Stimulated activated CD8-positive, alpha-beta memory T cell treated with anti-CD3 and anti-CD28 coated beads, Interleukin-4, amount 100 ng/mL, for 1 hour (primary cell): ENCODE measurements around the gene APOL3.
"Not testable (repeated sequence)": the region's sequence is repeated elsewhere in the genome, so short reads cannot be mapped to it uniquely, and the experiment has no call there.

Experiments used
- DNase-seq, 2 donors: peaks; one replicate each; pipeline ENCODE4 v3.0.0-alpha.2; 2020; ENCODE audit warnings: low read depth in 2 of 2, low spot score in 1 of 2

Gene APOL3

GRCh38 chr22:36193171-36193570, 32.6 kb upstream of the APOL3 start:
- DNase-seq, result no peak

- no peak for DNase-seq
These were observed 32.0 kb upstream of the APOL3 start for GRCh38 chr22:36192542-36192941.

GRCh38 chr22:36191106-36191836, 30.7 kb upstream of the APOL3 start:
- DNase-seq, result no peak

GRCh38 chr22:36187862-36188261, 27.3 kb upstream of the APOL3 start:
- not testable (repeated sequence) for DNase-seq

DNA sequence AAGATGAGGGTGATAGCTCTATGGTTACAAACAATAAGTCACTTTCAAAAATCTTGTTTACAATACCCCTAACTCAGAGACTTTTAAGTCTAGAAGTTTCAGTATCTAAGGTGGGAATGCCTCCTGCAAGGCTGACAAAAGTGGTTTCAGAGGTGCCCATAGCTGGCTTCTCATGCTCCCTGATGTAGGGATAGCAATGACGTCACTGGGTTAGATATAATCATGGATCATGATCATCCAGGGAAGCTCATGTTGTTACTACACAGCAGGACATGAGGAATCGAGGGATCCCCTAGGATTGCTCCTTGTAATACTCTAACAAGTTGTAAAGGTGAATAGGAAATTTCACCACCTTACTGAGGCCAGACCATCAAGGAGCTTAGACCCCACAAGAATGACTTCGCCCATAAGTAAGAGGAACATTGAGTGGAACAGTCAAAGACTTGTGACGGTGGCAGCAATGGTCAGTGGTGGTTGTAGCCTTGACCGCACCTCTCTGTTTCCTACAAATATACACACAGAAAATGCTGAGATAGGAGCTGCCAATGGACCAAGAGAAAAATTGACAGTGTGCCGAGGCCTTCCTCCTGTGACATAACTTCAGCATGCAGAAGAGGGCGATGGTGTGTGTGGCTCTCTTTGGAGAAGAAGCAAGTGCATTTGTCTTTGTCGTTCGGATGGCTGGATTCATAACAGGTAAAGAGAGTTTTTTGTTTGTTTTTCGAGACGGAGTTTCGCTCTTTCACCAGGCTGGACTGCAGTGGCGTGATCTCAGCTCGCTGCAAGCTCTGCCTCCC, 25.5 kb upstream of the APOL3 start:
- DNase-seq, result no peak

GRCh38 chr22:36184433-36185025, 24.0 kb upstream of the APOL3 start:
- no peak for DNase-seq

- DNase-seq, result no peak
These were observed 22.9 kb upstream of the APOL3 start for GRCh38 chr22:36183446-36183845.

- DNase-seq, result no peak
These were observed 22.3 kb upstream of the APOL3 start for GRCh38 chr22:36182857-36183256.

DNA sequence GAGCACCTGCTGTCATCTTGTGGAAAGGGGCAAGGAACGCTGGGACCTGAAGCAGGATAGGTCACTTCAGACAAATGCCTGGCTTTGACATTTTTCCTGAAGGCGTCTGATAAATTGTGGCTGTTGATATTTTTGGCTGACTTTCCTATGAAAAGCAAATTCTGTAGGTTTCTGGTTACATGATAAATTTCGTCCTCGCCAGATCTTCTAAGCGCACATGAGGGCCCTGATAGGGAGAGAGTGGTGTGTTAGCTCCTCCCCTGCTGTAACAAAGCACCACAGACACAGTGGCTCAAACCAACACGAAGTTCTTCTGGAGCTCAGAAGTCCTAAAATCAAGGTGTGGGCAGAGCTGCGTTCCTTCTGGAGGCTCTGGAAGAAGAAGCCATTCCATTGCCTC, 21.5 kb upstream of the APOL3 start:
- no peak for DNase-seq

- no peak for DNase-seq
These were observed 20.4 kb upstream of the APOL3 start for GRCh38 chr22:36180928-36181327.

DNA sequence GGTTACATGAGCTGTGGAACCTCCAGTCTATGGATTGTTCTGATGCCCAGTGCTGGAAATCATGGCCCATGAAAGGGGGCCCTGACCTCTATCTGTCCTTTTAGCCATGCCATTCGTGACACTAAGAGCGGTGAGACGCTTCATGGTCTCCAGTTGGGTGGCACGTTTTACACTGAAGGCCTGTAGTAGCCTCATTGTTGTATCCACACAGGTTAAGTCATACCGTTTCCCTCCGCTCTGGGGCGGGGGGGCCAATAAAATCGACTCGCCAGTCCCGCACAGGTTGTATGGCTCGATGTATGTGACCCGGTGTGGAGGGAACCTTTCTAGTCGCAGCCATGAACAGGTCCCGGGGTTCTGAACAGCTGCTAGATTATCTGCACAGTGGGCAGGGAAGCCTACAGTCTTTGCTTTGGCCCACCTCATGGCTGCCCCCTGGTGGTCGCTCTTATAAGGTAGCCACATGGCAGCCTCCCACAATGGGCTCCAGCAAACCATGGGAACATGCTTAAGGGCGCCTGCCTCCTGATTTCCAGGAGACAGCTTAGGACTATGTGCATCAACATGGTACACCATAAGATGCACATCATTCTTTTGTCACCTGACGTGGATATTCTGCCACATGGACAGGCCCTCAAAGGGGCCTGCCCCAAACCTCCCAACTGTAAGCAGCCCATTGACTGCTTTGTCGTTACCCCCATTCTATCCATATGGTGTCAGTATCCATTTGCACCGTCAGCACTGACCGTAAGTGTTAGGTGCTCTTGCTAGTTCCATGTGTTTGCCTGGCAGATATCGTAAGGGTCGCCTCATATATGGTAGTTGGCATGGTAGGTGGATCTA, 19.7 kb upstream of the APOL3 start:
- peak; percentile 80 to 84 for DNase-seq

DNA sequence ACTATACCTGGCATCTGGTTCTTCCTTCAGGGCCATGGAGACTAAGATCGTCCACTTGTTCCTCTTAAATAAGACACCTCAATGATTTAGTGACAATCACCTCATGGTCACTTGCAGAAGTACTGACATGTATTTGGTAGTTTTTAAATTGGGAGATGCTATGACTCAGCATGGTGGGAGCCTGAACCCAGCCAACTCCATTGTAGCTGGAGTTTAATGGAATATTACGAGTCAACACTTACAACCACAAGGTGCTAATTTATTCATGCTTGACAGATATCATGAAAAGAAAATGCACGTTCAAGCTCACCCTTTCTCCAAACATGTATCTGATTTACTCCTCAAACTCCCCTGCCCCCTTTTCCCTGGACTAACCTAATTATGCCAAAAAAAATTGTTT, 16.6 kb upstream of the APOL3 start:
- DNase-seq, result no peak

GRCh38 chr22:36175892-36176291, 15.3 kb upstream of the APOL3 start:
- DNase-seq, result no peak

GRCh38 chr22:36171941-36172340, 11.4 kb upstream of the APOL3 start:
- DNase-seq, result no peak

DNA sequence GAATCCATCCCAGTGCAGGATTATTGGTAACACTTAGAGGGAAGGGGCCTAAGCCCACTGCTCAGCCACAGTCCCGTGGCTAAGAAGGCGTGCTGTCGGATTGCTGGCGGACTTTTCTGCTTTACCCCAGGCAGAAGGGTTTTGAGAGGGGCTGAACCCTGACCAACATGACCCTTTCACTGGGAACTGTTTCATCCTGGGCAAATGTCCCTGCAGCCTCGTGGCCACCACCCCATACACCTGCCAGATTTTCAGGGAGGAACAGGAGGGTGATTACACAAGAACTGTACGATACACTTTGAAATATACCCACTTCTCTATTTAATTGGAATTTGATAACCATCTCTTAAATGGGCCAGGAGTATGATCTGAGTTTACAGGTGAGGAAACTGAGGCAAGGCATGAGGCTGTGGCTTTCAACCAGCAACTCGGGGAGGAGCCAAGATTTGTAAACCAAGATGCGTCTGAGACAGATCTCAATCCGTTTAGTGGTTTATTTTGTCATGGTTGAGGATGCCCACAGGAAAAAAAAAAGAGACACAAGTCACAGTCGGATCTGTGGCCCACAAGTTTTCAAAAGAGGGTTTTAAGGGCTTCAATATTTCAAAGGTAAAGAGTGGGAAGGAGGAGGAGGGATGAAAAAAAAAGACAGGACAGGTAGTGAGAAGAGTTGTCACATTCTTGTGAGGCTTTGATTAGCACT, 6.1 kb upstream of the APOL3 start:
- no peak for DNase-seq

DNA sequence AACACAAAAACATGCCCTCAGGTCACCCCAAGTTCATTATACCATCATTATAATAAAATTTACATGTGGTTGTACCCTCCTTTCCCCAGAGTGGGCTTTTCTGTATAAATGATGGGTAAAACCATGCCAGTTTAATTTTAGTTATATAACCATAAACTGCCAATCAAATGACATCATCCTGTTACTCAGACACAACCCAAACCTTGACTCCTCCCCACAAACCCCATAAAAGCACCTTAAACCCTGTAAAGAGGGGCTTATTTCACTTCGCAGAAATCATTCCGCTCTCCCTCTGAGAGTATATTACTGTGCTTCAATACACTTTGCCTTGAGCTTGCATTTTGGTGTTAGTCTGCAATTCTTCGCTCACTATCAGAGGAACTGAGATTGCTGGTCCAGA, 5.5 kb upstream of the APOL3 start:
- no peak for DNase-seq

DNA sequence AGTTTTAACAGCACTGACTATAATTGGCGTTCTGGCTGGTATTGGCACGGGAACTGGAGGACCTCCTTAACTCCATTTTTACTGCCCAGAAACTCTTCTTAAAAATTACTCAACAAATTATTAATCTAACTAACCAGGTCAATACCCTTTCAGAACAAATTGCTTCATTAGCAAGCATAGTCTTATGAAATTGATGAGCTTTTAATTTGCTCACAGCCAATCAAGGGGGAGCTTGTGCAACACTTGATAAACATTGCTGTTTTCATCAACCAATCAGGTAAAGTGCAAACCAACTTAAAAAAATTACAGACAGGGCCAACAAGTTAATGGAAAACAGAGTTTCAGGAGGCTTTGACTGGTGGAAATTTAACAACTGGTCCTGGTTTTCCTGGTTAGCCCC, 4.6 kb upstream of the APOL3 start:
- DNase-seq, result no peak

DNA sequence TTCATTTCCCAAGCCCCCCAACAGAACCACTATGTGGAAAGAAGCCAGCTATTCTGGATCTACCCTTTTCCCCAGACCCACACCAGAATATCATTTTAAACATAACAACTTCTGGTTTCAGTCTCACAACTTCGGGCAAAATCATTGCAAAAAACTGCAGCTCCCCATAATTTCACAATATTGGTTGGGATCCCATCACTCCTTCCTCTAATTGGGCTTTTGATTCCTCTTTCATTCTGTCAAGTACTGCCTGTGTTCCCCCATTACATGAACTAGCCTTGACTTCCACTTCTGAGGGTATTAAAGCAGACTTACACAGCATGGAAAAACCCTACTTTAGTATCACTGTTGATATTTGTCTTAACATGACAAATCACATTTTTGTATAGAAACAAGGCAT, 4.1 kb upstream of the APOL3 start:
- no peak for DNase-seq

DNA sequence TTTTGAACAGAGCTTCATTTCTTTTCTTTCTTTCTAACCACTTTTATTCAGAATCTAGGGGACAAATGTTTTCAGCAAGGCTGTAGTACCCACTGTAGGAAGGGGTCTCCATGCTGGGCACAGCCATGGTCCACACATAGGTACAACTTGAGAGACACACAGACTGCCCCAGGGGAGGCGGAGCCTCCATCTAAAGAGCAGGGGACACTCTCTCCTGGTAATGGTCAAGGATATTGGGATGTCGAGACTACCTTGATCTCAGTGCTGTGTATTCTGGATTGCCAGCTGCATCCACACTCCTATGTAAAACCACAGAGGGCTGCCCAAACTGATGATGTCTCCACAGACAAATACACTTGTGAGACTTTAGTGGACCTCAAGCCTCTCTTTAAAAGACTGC, 2.9 kb upstream of the APOL3 start:
- no peak for DNase-seq

DNA sequence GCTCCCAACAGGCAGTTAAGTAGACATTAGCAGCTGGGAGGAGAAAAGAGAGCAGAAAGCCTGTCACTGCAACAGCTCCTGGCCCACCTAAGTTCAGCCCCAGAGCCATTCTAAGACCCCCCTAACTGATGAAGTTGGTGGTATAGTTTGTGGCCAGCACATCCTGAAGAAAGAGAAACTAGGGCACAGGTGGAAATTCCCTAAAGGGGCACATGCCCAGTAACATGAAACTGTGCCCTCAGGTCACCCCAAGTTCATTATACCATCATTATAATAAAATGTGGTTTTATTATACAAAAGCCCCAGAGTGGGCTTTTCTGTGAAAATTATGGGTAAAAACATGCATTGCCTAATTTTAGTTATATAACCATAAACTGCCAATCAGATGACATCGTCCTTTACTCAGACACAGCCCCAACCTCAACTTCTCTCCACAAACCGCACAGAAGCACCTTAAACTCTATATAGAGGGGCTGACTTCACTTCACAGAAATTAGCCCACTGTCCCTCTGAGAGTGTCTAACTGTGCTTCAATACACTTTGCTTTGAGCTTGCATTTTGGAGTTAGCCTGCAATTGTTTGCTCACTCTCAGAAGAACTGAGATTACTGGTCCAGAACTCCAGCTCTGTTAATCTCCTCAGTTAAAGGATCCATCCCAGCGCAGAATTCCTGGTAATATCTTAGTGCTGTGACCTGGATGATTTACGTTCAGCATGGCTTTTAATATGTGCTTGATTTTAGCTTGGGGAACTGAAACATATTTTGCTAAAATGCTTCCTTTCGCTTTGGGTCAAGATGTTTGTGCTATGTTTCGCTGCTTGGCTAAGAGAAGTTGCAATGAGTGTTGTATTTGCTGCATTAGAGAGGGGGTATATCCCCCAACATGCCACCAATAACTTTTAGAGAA, 1.8 kb upstream of the APOL3 start:
- DNase-seq, result no peak
